ENCODE data around the gene ANKRD36B.
"Not testable (repeated sequence)": the region's sequence is repeated elsewhere in the genome, so short reads cannot be mapped to it uniquely, and the experiment has no call there.

Gene ANKRD36B

GRCh38 chr2:97589598-97590510 lies at the start of gene ANKRD36B:
Gene ANKRD36B, minus strand, starts transcription at chr2:97589877. Its CDS starts 192 bp downstream, at chr2:97589685.
- peak; percentile 17 to 47 for DNase-seq (ENCODE audit: low read depth in 2 of 2)

- DNase-seq (ENCODE audit: low read depth in 2 of 2), result not testable (repeated sequence)
These were observed 36.4 kb upstream of the ANKRD36B start for GRCh38 chr2:97626049-97626430.

GRCh38 chr2:97625354-97626048 lies 35.8 kb upstream of the ANKRD36B start:
- DNase-seq (ENCODE audit: low read depth in 2 of 2), result not testable (repeated sequence)

GRCh38 chr2:97622976-97623375 lies 33.3 kb upstream of the ANKRD36B start:
- not testable (repeated sequence) for DNase-seq (ENCODE audit: low read depth in 2 of 2)

- not testable (repeated sequence) for DNase-seq (ENCODE audit: low read depth in 2 of 2)
These were observed 30.8 kb upstream of the ANKRD36B start for GRCh38 chr2:97620492-97620891.

DNA sequence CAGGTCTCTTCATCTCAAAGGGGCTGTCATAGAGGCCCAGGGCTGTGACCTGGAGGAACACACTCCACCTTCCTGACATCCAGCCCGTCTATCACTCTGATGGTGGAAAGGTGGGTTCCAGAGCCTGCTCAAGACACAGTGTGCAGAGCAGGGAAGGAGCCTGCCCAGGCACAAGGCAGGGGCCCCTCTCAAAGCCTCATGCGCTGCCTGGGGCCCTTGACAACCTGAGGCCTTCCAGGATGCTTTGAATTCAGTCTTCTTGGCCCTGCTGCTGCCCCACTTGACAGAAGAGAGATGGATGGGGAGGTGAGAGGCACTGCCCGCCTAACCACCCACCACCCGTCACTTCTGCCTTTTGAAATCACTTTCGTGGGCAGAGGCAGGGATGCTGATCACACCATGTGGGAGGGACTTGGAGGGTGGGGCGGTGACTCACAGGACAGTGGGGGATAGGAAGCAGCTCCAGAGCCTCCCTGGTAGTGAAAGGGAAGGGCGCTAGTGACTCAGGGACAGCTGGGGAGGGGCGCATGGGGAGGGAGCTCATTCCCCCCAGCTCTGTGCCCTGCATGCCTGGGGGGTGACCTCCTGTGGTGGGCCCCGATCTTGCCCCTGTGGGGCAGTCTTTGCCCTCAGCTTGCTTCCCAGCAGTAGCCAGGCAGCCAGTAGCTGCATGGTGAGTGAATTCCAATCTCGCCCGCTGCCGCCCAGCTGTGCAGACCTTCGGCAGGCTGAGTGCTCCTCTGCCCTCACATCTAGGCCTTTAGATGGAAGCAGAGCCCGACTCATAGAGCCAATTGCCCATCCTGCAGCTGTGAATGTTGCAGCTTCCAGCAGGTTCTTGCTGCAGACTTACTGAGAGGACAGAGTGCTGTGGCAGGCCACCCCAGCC lies 29.5 kb upstream of the ANKRD36B start:
- DNase-seq (ENCODE audit: low read depth in 2 of 2), result not testable (repeated sequence)

DNA sequence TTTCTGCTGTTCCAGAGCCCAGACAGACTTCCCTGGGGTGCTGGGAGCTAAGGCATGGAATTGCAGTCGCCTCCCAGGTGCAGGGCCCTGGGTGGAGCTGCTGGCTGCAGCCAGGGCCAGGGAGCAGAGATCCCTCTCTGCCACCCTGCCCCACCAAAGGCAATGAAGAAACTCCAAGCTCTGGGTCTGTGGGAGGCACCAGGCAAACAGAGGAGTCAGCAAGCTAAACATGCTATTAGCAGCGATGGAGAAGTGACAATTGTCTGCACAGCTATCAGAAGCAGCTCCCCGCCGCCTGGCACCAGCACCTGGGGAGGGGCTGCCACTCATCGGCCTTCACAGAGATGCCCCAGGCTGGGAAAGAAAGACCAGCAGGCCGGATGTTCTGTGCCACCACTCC lies 28.2 kb upstream of the ANKRD36B start:
- DNase-seq (ENCODE audit: low read depth in 2 of 2), result no peak

- not testable (repeated sequence) for DNase-seq (ENCODE audit: low read depth in 2 of 2)
These were observed 26.1 kb upstream of the ANKRD36B start for GRCh38 chr2:97615746-97616145.

DNA sequence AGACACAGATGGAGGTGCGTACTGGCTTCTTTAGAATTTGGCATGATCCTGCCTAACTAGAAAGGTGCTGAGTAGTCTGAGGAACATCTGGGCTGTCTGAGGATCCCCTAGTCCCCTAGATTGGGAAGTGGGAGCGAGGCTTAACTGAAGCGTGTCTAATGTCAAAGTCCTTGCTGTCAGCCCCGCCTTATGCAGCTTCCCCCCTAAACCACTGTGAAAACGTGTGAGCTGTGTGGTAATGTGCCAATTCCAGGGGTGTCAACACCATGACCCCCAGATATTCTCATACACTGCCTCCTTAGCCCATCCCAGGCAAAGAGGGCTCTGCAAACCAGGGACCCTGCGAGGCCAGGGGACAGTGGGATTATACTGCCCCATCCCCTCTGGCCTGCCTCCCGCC lies 22.2 kb upstream of the ANKRD36B start:
- DNase-seq (ENCODE audit: low read depth in 2 of 2), result not testable (repeated sequence)

DNA sequence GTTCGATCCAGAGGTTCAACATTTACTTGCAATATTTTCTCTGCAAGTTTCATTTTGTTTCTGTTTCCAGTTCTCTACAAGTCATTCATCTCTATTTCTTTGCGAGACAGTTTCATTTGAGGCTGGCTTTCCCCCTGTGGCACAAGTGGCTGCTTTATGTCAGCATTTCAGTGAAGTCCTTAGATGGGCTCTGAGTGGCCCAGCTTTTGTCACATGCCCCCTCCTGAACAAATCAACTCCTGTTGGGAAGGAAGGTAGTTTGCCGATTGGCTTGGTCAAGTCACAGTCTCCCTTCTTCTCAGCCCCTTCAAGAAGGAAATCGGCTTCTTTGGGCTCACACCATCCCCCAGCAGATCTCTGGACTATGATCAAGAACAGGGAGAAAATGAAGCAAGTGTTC lies 19.1 kb upstream of the ANKRD36B start:
- not testable (repeated sequence) for DNase-seq (ENCODE audit: low read depth in 2 of 2)

DNA sequence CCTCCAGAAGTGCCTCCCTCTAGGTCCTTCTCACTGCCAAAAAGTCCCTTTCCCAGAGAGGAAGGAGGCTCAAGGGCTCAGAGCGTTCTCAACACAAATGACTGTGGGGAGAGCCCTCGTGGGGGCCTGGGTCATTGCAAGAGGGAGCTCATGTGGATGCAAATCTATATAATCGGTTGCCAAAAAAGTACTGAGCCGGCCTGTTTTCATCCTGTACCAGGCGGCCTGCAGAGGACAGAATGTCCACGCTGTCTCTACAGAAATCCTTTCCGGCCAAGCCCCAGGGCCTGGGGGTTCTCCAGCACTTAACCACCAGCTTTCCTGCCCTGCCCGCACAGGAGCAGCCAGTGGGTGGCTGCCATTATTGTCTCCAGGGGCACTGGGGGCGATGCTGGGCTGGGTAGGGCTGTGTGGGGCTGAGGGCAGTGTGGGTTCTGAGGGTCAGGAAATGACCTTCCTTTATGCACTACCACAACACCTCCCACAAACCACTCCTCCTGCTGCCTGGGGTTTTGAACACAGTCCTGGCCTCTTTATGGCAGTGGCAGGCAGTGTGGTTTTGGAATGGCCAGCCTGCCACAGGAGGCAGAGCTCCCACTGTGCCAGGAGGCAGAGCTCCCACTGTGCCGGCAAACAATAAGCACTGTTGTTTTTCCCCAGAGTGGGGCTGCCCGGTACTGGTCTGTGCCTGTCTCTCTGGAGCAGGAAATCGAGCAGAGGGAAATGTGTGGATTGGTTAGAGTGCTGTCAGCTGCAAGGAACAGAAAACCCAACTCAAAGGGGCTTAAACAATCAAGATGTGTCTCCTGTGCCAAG lies 16.1 kb upstream of the ANKRD36B start:
- not testable (repeated sequence) for DNase-seq (ENCODE audit: low read depth in 2 of 2)

- not testable (repeated sequence) for DNase-seq (ENCODE audit: low read depth in 2 of 2)
These were observed 15.4 kb upstream of the ANKRD36B start for GRCh38 chr2:97605109-97605508.

GRCh38 chr2:97601537-97601936 lies 11.9 kb upstream of the ANKRD36B start:
- DNase-seq (ENCODE audit: low read depth in 2 of 2), result not testable (repeated sequence)

DNA sequence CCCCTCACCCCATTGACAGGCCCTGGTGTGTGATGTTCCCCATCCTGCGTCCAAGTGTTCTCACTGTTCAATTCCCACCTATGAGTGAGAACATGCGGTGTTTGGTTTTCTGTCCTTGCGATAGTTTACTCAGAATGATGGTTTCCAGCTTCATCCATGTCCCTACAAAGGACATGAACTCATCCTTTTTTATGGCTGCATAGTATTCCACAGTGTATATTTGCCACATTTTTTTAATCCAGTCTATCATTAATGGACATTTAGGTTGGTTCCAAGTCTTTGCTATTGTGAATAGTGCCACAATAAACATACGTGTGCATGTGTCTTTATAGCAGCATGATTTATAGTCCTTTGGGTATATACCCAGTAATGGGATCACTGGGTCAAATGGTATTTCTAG lies 6.5 kb upstream of the ANKRD36B start:
- DNase-seq (ENCODE audit: low read depth in 2 of 2), result not testable (repeated sequence)

DNA sequence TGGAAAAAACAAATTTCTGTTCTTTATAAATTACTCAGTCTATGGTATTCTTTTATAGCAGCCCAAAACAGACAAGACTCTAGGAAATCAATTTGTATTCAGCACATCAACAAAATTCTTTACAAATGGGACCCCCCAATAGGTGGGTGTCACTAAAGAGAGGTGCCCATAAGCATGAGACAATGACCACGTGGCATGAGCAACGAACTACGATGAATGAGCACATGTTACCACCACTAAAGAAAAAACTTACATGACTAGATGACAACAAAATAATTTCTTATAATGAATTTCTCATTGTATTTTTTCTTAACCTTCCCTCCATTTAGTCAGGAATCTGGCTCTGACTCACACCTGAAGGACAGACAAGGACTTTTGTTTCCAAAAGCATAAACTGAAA lies 3.8 kb upstream of the ANKRD36B start:
- not testable (repeated sequence) for DNase-seq (ENCODE audit: low read depth in 2 of 2)

DNA sequence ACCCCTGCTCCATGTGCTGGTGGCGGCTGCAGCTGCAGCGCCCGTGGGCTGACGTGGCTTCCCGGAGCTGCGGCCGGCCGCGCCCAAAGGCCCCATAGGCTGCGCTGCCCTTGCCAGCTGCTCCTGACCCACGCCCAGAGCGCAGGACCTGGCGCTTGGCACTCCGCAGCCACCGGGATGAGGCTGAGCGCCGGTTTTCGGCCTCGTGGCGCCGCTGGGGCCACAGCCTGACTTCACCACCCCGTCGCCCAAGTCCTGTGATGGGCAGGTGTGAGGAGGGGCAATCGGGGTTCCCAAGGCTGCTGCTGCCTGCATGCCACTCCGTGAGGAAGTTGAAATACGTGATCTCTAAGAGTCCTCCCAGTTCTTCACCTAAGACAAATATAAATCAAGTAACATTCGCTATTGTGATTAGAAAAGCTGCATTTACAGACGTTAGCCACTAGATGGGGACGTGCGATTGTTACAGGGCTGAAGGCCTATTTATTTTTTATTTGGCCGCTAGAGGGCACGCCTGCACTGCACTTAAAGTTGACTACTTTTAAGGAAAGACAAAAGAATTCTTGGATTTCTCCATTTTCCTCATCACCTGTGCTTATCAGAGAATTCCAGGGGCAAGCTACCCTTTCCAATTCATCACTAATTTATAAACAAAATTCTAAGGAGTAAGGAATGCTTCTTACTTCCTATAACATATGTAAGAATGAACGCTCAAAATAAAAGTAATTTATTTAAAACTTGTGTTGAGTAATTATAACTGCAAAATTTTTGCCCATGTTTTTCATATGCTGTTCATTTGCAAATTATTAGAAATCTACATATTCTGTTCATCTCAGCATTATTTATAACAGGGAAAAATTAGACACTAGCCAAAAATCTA lies 1.1 kb upstream of the ANKRD36B start:
- DNase-seq (ENCODE audit: low read depth in 2 of 2), result peak; percentile 29 to 56

DNA sequence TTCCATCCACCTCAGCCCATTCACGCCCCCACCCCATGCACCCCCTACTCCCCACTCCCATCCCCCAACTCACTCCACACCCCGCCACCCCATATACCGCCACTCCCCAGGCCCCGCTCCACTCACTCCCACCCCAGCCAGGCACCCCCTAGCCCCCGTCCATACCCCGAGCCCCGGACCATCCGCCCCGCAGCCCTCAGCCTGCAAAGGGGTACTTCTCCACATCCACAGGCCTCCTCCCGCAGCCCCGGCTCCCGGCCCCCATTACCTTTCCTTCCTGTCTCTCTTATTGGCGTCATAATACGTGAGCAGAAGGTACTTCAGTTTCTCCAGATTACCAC lies 450 bp downstream of the ANKRD36B start:
- not testable (repeated sequence) for DNase-seq (ENCODE audit: low read depth in 2 of 2)

DNA sequence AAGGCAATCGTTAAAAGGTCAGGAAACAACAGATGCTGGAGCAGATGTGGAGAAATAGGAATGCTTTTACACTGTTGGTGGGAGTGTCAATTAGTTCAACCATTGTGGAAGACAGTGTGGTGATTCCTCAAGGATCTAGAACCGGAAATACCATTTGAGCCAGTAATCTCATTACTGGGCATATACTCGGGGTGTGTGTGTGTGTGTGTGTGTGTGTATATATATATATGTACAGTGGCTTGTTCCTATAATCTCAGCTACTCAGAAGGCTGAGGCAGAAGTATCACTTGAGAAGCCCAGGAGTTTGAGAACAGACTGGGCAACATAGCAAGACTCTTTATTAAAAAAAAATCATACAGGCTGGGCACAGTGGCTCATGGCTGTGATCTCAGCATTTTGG lies 24.0 kb downstream of the ANKRD36B start:
- DNase-seq (ENCODE audit: low read depth in 2 of 2), result not testable (repeated sequence)

- not testable (repeated sequence) for DNase-seq (ENCODE audit: low read depth in 2 of 2)
These were observed 37.3 kb downstream of the ANKRD36B start for GRCh38 chr2:97552406-97552805.

GRCh38 chr2:97550498-97550897 lies 39.2 kb downstream of the ANKRD36B start:
- not testable (repeated sequence) for DNase-seq (ENCODE audit: low read depth in 2 of 2)
